Measurements from ENCODE around the gene CCL19.

- TF ChIP-seq CTCF (conservative IDR thresholded peaks at IDR 0.05; ENCODE audit: low read depth, low read length) (no peak), EZH2 (IDR thresholded peaks at IDR 0.05; ENCODE audit: low read length, unreplicated experiment) (no peak)
These were observed 42.4 kb downstream of the CCL19 start for GRCh38 chr9:34648673-34649072.
